ENCODE results near the gene RTN3.

RTN3 gene

GRCh38 chr11:63716046-63716445, 34.7 kb downstream of the RTN3 start:
- Histone ChIP-seq H3K79me2 (ENCODE audit: insufficient read depth, low read length) (peaks cover 94% of the 10 kb centered on the region), H3K4me3 (ENCODE audit: low read depth in 1 of 2, low read length in 2 of 2) (no peak overlapping the region), H3K27me3 (ENCODE audit: insufficient read depth, low read length, poor library complexity) (no peaks in the 10 kb centered on the region), H4K20me1 (ENCODE audit: insufficient read depth, low read length) (peaks cover 46% of the 10 kb centered on the region), H3K9ac (ENCODE audit: low read depth, low read length) (no peak overlapping the region), H2AFZ (ENCODE audit: low read depth, low read length) (no peak overlapping the region), H3K9me3 (ENCODE audit: insufficient read depth, low read length, severe bottlenecking) (no peaks in the 10 kb centered on the region), H3K4me1 (ENCODE audit: insufficient read depth, low read length) (no peaks in the 10 kb centered on the region), H3K4me2 (ENCODE audit: insufficient read depth, low read length) (no peak overlapping the region), H3K27ac (ENCODE audit: low read length) (no peak overlapping the region), H3K36me3 (ENCODE audit: insufficient read depth, low read length) (peaks cover 38% of the 10 kb centered on the region)
- DNase-seq (no peak), ATAC-seq (ENCODE audit: insufficient read depth, low read depth) (no peak)
- no peak for TF ChIP-seq EZH2 (IDR thresholded peaks at IDR 0.05; ENCODE audit: borderline replicate concordance, low read depth, low read length, severe bottlenecking)
- TF ChIP-seq CTCF (IDR thresholded peaks at IDR 0.05; ENCODE audit: borderline replicate concordance, extremely low read depth, low read length, poor library complexity, severe bottlenecking), result no peak

- no peaks in the 10 kb centered on the region for H3K4me1 ChIP-seq (ENCODE audit: insufficient read depth, low read length)
- H4K20me1 ChIP-seq (ENCODE audit: insufficient read depth, low read length), result peaks cover 41% of the 10 kb centered on the region
- H3K4me3 ChIP-seq (ENCODE audit: low read depth in 1 of 2, low read length in 2 of 2), result no peak overlapping the region
- peaks cover 29% of the 10 kb centered on the region for H3K36me3 ChIP-seq (ENCODE audit: insufficient read depth, low read length)
- peaks cover 90% of the 10 kb centered on the region for H3K79me2 ChIP-seq (ENCODE audit: insufficient read depth, low read length)
- DNase-seq, result no peak
- no peak overlapping the region for H2AFZ ChIP-seq (ENCODE audit: low read depth, low read length)
- no peak for ATAC-seq (ENCODE audit: insufficient read depth, low read depth)
- H3K27me3 ChIP-seq (ENCODE audit: insufficient read depth, low read length, poor library complexity), result no peaks in the 10 kb centered on the region
- no peak overlapping the region for H3K9ac ChIP-seq (ENCODE audit: low read depth, low read length)
- H3K27ac ChIP-seq (ENCODE audit: low read length), result no peak overlapping the region
- no peaks in the 10 kb centered on the region for H3K9me3 ChIP-seq (ENCODE audit: insufficient read depth, low read length, severe bottlenecking)
- TF ChIP-seq EZH2 (IDR thresholded peaks at IDR 0.05; ENCODE audit: borderline replicate concordance, low read depth, low read length, severe bottlenecking) (no peak), CTCF (IDR thresholded peaks at IDR 0.05; ENCODE audit: borderline replicate concordance, extremely low read depth, low read length, poor library complexity, severe bottlenecking) (no peak)
- no peak overlapping the region for H3K4me2 ChIP-seq (ENCODE audit: insufficient read depth, low read length)
Measured at GRCh38 chr11:63719001-63719400, 37.7 kb downstream of the RTN3 start.

- Histone ChIP-seq H4K20me1 (ENCODE audit: insufficient read depth, low read length) (peaks cover 41% of the 10 kb centered on the region), H2AFZ (ENCODE audit: low read depth, low read length) (no peak overlapping the region), H3K27me3 (ENCODE audit: insufficient read depth, low read length, poor library complexity) (no peaks in the 10 kb centered on the region), H3K9ac (ENCODE audit: low read depth, low read length) (no peak overlapping the region), H3K27ac (ENCODE audit: low read length) (no peak overlapping the region), H3K79me2 (ENCODE audit: insufficient read depth, low read length) (peaks cover 89% of the 10 kb centered on the region), H3K9me3 (ENCODE audit: insufficient read depth, low read length, severe bottlenecking) (no peaks in the 10 kb centered on the region), H3K4me2 (ENCODE audit: insufficient read depth, low read length) (no peak overlapping the region), H3K4me1 (ENCODE audit: insufficient read depth, low read length) (no peaks in the 10 kb centered on the region), H3K4me3 (ENCODE audit: low read depth in 1 of 2, low read length in 2 of 2) (no peak overlapping the region), H3K36me3 (ENCODE audit: insufficient read depth, low read length) (peaks cover 23% of the 10 kb centered on the region)
- DNase-seq (no peak), ATAC-seq (ENCODE audit: insufficient read depth, low read depth) (no peak)
- TF ChIP-seq EZH2 (IDR thresholded peaks at IDR 0.05; ENCODE audit: borderline replicate concordance, low read depth, low read length, severe bottlenecking) (no peak), CTCF (IDR thresholded peaks at IDR 0.05; ENCODE audit: borderline replicate concordance, extremely low read depth, low read length, poor library complexity, severe bottlenecking) (no peak)
Measured at GRCh38 chr11:63719987-63720386, 38.7 kb downstream of the RTN3 start.

- no peaks in the 10 kb centered on the region for H3K27me3 ChIP-seq (ENCODE audit: insufficient read depth, low read length, poor library complexity)
- H2AFZ ChIP-seq (ENCODE audit: low read depth, low read length), result no peak overlapping the region
- peaks cover 19% of the 10 kb centered on the region for H3K36me3 ChIP-seq (ENCODE audit: insufficient read depth, low read length)
- no peak for TF ChIP-seq EZH2 (IDR thresholded peaks at IDR 0.05; ENCODE audit: borderline replicate concordance, low read depth, low read length, severe bottlenecking)
- TF ChIP-seq CTCF (IDR thresholded peaks at IDR 0.05; ENCODE audit: borderline replicate concordance, extremely low read depth, low read length, poor library complexity, severe bottlenecking), result no peak
- H3K9ac ChIP-seq (ENCODE audit: low read depth, low read length), result no peak overlapping the region
- no peak for DNase-seq
- ATAC-seq (ENCODE audit: insufficient read depth, low read depth), result no peak
- peaks cover 87% of the 10 kb centered on the region for H3K79me2 ChIP-seq (ENCODE audit: insufficient read depth, low read length)
- H3K27ac ChIP-seq (ENCODE audit: low read length), result no peak overlapping the region
- no peaks in the 10 kb centered on the region for H3K4me1 ChIP-seq (ENCODE audit: insufficient read depth, low read length)
- no peak overlapping the region for H3K4me3 ChIP-seq (ENCODE audit: low read depth in 1 of 2, low read length in 2 of 2)
- H4K20me1 ChIP-seq (ENCODE audit: insufficient read depth, low read length), result peaks cover 37% of the 10 kb centered on the region
- H3K4me2 ChIP-seq (ENCODE audit: insufficient read depth, low read length), result no peak overlapping the region
- no peaks in the 10 kb centered on the region for H3K9me3 ChIP-seq (ENCODE audit: insufficient read depth, low read length, severe bottlenecking)
Measured at GRCh38 chr11:63720611-63721010, 39.3 kb downstream of the RTN3 start.
